22Rv1 (cell line): ENCODE measurements around the gene FCHSD2.
"Not testable (repeated sequence)": the region's sequence is repeated elsewhere in the genome, so short reads cannot be mapped to it uniquely, and the experiment has no call there.

Source experiments
- H3K27ac ChIP-seq: fragments of 450-650 bp; 2 replicates; pipeline ENCODE4 v1.5.1; 2017
- ZFX ChIP-seq: fragments of 450-650 bp; IDR thresholded peaks from 2 replicates; pipeline ENCODE4 v1.6.1; 2017; ENCODE audit warnings: antibody characterized with exemption, borderline replicate concordance
- TF ChIP-seq, protein P1 (sequence below): fragments of 450-650 bp; IDR thresholded peaks from 2 replicates; pipeline ENCODE4 v1.5.1; 2017; ENCODE audit warnings: mild to moderate bottlenecking

FCHSD2 gene

GRCh38 chr11:72864702-72865655 lies 277.1 kb downstream of the FCHSD2 start:
- TF ChIP-seq, protein P1, sequence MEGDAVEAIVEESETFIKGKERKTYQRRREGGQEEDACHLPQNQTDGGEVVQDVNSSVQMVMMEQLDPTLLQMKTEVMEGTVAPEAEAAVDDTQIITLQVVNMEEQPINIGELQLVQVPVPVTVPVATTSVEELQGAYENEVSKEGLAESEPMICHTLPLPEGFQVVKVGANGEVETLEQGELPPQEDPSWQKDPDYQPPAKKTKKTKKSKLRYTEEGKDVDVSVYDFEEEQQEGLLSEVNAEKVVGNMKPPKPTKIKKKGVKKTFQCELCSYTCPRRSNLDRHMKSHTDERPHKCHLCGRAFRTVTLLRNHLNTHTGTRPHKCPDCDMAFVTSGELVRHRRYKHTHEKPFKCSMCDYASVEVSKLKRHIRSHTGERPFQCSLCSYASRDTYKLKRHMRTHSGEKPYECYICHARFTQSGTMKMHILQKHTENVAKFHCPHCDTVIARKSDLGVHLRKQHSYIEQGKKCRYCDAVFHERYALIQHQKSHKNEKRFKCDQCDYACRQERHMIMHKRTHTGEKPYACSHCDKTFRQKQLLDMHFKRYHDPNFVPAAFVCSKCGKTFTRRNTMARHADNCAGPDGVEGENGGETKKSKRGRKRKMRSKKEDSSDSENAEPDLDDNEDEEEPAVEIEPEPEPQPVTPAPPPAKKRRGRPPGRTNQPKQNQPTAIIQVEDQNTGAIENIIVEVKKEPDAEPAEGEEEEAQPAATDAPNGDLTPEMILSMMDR = no peak
- no peak for TF ChIP-seq ZFX
- no peak overlapping the region for H3K27ac ChIP-seq

DNA sequence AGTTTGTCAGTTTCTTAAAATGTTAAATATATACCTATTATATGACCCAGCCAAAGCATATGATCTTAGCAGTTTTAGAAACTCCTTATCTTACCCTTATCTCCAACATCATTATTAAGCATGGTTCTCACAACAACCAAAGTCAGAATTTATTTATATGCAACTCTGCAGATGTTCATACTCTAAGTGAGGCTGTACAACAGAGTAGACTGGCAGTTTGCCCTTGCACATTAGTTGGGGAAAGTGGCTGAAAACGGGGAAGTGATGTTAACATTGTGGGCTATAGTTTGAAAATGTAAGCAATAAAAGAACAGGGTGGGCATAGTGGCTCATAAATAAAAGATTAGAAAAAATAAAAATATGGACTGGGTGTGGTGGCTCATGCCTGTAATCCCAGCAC lies 278.2 kb downstream of the FCHSD2 start:
- TF ChIP-seq ZFX = no peak
- TF ChIP-seq, protein P1 = no peak

GRCh38 chr11:72863091-72863490 lies 279.0 kb downstream of the FCHSD2 start:
- no peak overlapping the region for H3K27ac ChIP-seq
- TF ChIP-seq, protein P1 = no peak
- TF ChIP-seq ZFX = no peak

More for the DNA sequence above, 278.2 kb downstream of the FCHSD2 start:
- no peak overlapping the region for H3K27ac ChIP-seq

- no peak overlapping the region for H3K27ac ChIP-seq
- no peak for TF ChIP-seq ZFX
- TF ChIP-seq, protein P1 = no peak
Observed at GRCh38 chr11:72860592-72860991, 281.5 kb downstream of the FCHSD2 start.

DNA sequence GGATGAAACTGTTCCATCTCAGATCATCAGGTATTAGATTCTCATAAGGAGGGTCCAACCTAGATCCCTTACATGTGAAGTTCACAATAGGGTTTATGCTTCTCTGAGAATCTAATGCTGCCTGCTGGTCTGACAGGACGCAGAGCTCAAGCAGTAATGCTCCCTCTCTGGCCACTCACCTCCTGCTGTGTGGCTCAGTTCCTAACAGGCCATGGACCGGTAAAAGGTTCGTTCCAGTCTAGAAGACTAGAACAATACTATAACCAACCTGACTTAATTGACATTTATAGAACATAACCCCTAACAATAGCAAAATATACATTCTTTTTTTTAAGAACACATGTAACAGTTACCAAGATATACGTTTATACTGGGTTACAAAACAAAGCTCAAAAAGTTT lies 282.1 kb downstream of the FCHSD2 start:
- TF ChIP-seq ZFX = no peak
- TF ChIP-seq, protein P1 = no peak
- no peak overlapping the region for H3K27ac ChIP-seq

DNA sequence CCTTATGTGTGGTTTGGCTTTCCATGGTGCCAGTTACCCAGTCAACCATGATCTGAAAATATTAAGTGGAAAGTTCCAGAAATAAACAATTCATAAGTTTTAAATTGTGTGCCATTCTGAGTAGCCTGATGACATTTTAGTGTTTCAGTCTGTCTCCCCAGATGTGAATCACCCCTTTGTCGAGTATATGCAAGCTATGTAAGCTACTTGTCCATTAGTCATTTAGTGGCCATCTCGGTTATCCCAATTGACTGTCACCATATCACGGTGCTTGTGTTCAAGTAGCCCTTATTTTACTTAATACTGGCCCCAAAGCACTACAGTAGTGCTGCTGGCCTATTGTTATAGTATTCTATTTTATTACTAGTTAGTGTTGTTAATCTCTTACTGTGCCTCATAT lies 283.0 kb downstream of the FCHSD2 start:
- H3K27ac ChIP-seq = no peak overlapping the region
- TF ChIP-seq ZFX = no peak
- TF ChIP-seq, protein P1 = no peak

GRCh38 chr11:72858267-72858666 lies 283.9 kb downstream of the FCHSD2 start:
- not testable (repeated sequence) for H3K27ac ChIP-seq
